Transverse colon (tissue), 4 donors: ENCODE measurements around the gene MAN1B1. TPM values are rescaled to one million over a fixed set of nuclear protein-coding genes. Genes with fewer than 3 reads are reported as not detected.

Experiments
- DNase-seq: peaks from one replicate; pipeline ENCODE4 v3.0.0-alpha.2; 2019
- H3K27ac ChIP-seq, 4 donors: fragments of 200-600 bp; sonication (generic); 2 replicates each; pipeline ENCODE4 v1.5.1; 2016 to 2018; ENCODE audit warnings: inconsistent platforms in 4 of 4
- H3K27me3 ChIP-seq: fragments of 200-600 bp; sonication (generic); 2 replicates; pipeline ENCODE4 v1.5.1; 2017; ENCODE audit warnings: inconsistent platforms
- H3K36me3 ChIP-seq, 4 donors: fragments of 200-600 bp; sonication (generic); 2 replicates each; pipeline ENCODE4 v1.5.1; 2017 to 2019; ENCODE audit warnings: inconsistent platforms in 4 of 4
- H3K4me1 ChIP-seq, 4 donors: fragments of 200-600 bp; sonication (generic); 2 replicates each; pipeline ENCODE4 v1.5.1; 2017 to 2020; ENCODE audit warnings: inconsistent platforms in 4 of 4
- H3K4me3 ChIP-seq, 4 donors: fragments of 200-600 bp; sonication (generic); 1 replicate in 1 of 4; 2 replicates in 3 of 4; pipeline versions ENCODE4 v1.5.1 to v1.6.1; 2017 to 2019; ENCODE audit warnings: inconsistent platforms in 4 of 4
- H3K9me3 ChIP-seq, 2 donors: fragments of 200-600 bp; sonication (generic); 2 replicates each; pipeline ENCODE4 v1.5.1; 2017 to 2019; ENCODE audit warnings: inconsistent platforms in 2 of 2
- CTCF ChIP-seq, 5 experiments: fragments of 200-600 bp in 3 of 5; fragments of 450-650 bp in 2 of 5; sonication (generic) in 3 of 5; IDR thresholded peaks; 1 replicate in 2 of 5; 2 replicates in 3 of 5; pipeline ENCODE4 v1.5.1; 2016 to 2017; ENCODE audit warnings: antibody characterized with exemption in 5 of 5, inconsistent platforms in 3 of 5, mild to moderate bottlenecking in 2 of 5, moderate library complexity in 1 of 5
- EP300 ChIP-seq: sonication (generic); formaldehyde crosslinking; IDR thresholded peaks from one replicate; pipeline ENCODE4 v1.6.1; 2017; ENCODE audit warnings: antibody characterized with exemption, low read depth
- POLR2A ChIP-seq: fragments of 450-650 bp; IDR thresholded peaks from one replicate; pipeline ENCODE4 v1.6.1; 2016; ENCODE audit warnings: antibody characterized with exemption, mild to moderate bottlenecking, moderate library complexity
- POLR2AphosphoS5 ChIP-seq, 3 donors: sonication (generic); formaldehyde crosslinking; IDR thresholded peaks; one replicate each; pipeline ENCODE4 v1.6.1; 2016; ENCODE audit warnings: antibody characterized with exemption in 3 of 3
- WGBS, 2 donors: methylation state at CpG; one replicate each; pipeline ENCODE4 v1.1.5; 2018; ENCODE audit warnings: low coverage in 1 of 2; 5-methylcytosine and 5-hydroxymethylcytosine counted together
- in situ Hi-C, 4 donors: fragments of 200-750 bp; cut with MboI; loops; one replicate each; pipeline versions ENCODE4 v1.15.0 to v1.15.1; 2017; ENCODE audit warnings: low sequenced_read_pairs in 3 of 4, low pct_ligation_motif_present in 1 of 4, low pct_unique_long_range_greater_than_20kb in 1 of 4
- intact Hi-C: fragments of 100-400 bp; cut with DNase I; formaldehyde crosslinking; loops from one replicate; pipeline ENCODE4 v1.15.1; 2023; ENCODE audit warnings: low total_unique reads
- total RNA-seq, 4 donors: library from RNA; depleted of rRNA; stranded (reverse); fragments of >200 nt; gene quantifications; one replicate each; pipeline ENCODE4 v1.1.0, GENCODE V29; 2016

Gene MAN1B1
- total RNA-seq, 4 donors from 2014 or later, result 56.5 to 106 (median 70.0) TPM

DNA sequence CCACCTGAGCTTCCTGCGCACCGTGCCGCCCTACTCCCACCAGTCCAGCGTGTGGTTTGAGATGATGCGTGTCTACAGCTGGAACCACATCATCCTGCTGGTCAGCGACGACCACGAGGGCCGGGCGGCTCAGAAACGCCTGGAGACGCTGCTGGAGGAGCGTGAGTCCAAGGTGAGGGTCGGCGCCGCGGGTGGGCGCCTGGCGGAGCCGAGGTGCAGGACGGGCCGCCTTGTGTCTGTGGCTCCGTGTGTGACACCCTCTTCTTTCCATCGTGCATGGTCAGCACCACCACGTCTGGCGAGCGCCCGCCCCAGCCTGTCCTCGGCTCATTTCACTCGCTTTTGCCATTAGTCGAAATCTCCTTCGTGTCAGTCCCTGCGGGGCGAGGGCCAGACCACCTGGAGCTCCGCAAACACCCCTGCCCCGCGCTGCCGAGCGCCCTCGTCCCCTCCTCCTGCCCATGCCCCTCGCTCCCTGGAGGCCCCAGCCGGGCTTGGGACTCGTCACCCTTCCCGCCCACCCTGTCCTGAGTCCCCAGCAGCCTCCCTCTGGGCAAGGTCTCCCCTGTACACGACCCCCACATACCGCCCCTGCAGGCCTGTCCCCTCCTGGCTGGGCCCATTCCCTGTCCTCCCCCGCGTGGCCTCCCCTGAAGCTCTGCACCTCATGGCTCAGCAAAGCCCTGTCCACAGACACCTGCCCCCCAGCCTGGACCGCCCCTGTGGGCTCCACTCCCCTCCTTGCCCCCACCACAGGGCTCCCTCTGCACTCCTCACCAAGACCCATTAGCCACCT lies 59.1 kb downstream of the MAN1B1 start:
- Histone ChIP-seq H3K4me3 (no peak overlapping the region), H3K4me1 (no peaks in the 10 kb centered on the region), H3K27ac (no peak overlapping the region), H3K27me3 (peaks cover 61% of the 10 kb centered on the region), H3K9me3 (no peaks in the 10 kb centered on the region), H3K36me3 (no peaks in the 10 kb centered on the region)
- 57 to 94% methylated on average over 3 to 48 of the region's 49 CpGs for WGBS, 2 donors
- no peak for TF ChIP-seq POLR2AphosphoS5 (IDR thresholded peaks at IDR 0.05)
- no peak for TF ChIP-seq CTCF (IDR thresholded peaks at IDR 0.05)
- no peak for TF ChIP-seq EP300
- TF ChIP-seq POLR2A, result no peak
- no peak for DNase-seq
- intact Hi-C loops, result loop anchor here (1.0 kb wide), 1 partner anchor 8 kb away; no protein-coding TSS in a partner anchor
- in situ Hi-C loops, result no loop called here

DNA sequence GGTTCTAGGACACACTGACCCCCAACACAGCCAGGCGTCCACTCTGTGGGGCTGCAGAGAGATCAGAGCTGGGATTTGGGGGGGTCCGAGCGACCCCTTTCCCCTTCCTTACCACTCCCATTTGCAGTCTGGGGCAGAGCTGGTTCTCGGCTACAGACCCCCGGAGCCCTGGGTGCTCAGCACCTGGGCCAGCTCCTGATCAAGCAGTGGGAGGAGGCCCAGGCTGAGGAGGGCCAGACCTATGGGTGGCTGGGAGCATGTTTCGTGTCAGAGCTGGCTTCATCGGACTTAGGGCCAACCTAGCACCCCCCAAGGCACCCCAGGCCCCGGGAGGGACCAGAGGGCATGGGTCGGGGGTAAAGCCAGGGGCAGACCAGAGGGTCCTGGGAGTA lies 59.7 kb downstream of the MAN1B1 start:
- Histone ChIP-seq H3K4me1 (no peaks in the 10 kb centered on the region), H3K9me3 (no peaks in the 10 kb centered on the region), H3K4me3 (no peak overlapping the region), H3K27ac (no peak overlapping the region), H3K27me3 (peaks cover 55% of the 10 kb centered on the region), H3K36me3 (no peaks in the 10 kb centered on the region)
- 56% methylated on average over 7 of the region's 9 CpGs; no CpG with 5 or more reads in 1 of the 2 donors for WGBS, 2 donors
- intact Hi-C loops, result no loop called here
- no peak for DNase-seq
- in situ Hi-C loops, result no loop called here
- TF ChIP-seq CTCF (IDR thresholded peaks at IDR 0.05) (no peak), POLR2AphosphoS5 (IDR thresholded peaks at IDR 0.05) (no peak), POLR2A (no peak), EP300 (no peak)

GRCh38 chr9:137147091-137147792 lies 60.5 kb downstream of the MAN1B1 start:
- in situ Hi-C loops, result no loop called here

More at GRCh38 chr9:137147091-137147792, 60.5 kb downstream of the MAN1B1 start:
- DNase-seq, result no peak
- Histone ChIP-seq H3K9me3 (no peaks in the 10 kb centered on the region), H3K4me1 (no peaks in the 10 kb centered on the region), H3K27me3 (peaks cover 49% of the 10 kb centered on the region), H3K36me3 (no peaks in the 10 kb centered on the region), H3K27ac (no peak overlapping the region), H3K4me3 (no peak overlapping the region)
- TF ChIP-seq CTCF (IDR thresholded peaks at IDR 0.05) (no peak), EP300 (no peak), POLR2AphosphoS5 (IDR thresholded peaks at IDR 0.05) (no peak), POLR2A (no peak)
- intact Hi-C loops, result no loop called here
- WGBS, 2 donors, result 81% methylated on average over 25 of the region's 26 CpGs; no CpG with 5 or more reads in 1 of the 2 donors
